SK-N-SH treated with all-trans-retinoic acid at 6 μM for 48 hours (cell line): ENCODE results near the gene SDHB.
A peak's percentile ranks its signal among the peaks of the same experiment; 100 is the strongest.

Experiments used
- ARNTL ChIP-seq: fragments of 450-650 bp; formaldehyde crosslinking; IDR thresholded peaks from 2 replicates; pipeline ENCODE4 v1.5.0; 2020; ENCODE audit warnings: low read depth, mild to moderate bottlenecking, moderate library complexity, borderline replicate concordance
- CSDC2 ChIP-seq: fragments of 250-450 bp; sonication (Bioruptor Pico); IDR thresholded peaks from 2 replicates; pipeline ENCODE4 v1.5.0; 2020; ENCODE audit warnings: mild to moderate bottlenecking, moderate library complexity
- OSR1 ChIP-seq: fragments of 250-450 bp; sonication (Bioruptor Pico); IDR thresholded peaks from 2 replicates; pipeline ENCODE4 v1.8.0; 2022; ENCODE audit warnings: moderate library complexity, mild to moderate bottlenecking, inconsistent platforms
- PPARA ChIP-seq: fragments of 250-450 bp; sonication (Bioruptor Pico); IDR thresholded peaks from 2 replicates; pipeline ENCODE4 v1.5.0; 2020; ENCODE audit warnings: mild to moderate bottlenecking, borderline replicate concordance
- RARB ChIP-seq: fragments of 250-450 bp; sonication (Bioruptor Pico); IDR thresholded peaks from 2 replicates; pipeline ENCODE4 v1.8.0; 2021; ENCODE audit warnings: mild to moderate bottlenecking, moderate library complexity
- SNAI2 ChIP-seq: fragments of 250-450 bp; sonication (Bioruptor Pico); IDR thresholded peaks from 2 replicates; pipeline ENCODE4 v1.5.0; 2020; ENCODE audit warnings: mild to moderate bottlenecking, moderate library complexity
- TCF4 ChIP-seq: fragments of 250-450 bp; sonication (Bioruptor Pico); IDR thresholded peaks from 2 replicates; pipeline ENCODE4 v1.8.0; 2021; ENCODE audit warnings: mild to moderate bottlenecking, moderate library complexity, borderline replicate concordance
- ZFP3 ChIP-seq: fragments of 250-450 bp; sonication (Bioruptor Pico); IDR thresholded peaks from 2 replicates; pipeline ENCODE4 v1.5.0; 2020; ENCODE audit warnings: mild to moderate bottlenecking, moderate library complexity
- ZFP30 ChIP-seq: fragments of 450-650 bp; formaldehyde crosslinking; IDR thresholded peaks from 2 replicates; pipeline ENCODE4 v1.5.0; 2022; ENCODE audit warnings: mild to moderate bottlenecking, moderate library complexity
- ZNF8 ChIP-seq: fragments of 450-650 bp; formaldehyde crosslinking; IDR thresholded peaks from 2 replicates; pipeline ENCODE4 v1.5.0; 2020; ENCODE audit warnings: mild to moderate bottlenecking, moderate library complexity
- TF ChIP-seq, protein P1 (sequence below): fragments of 250-450 bp; sonication (Bioruptor Pico); IDR thresholded peaks from 2 replicates; pipeline ENCODE4 v1.5.0; 2020; ENCODE audit warnings: mild to moderate bottlenecking, moderate library complexity
- TF ChIP-seq, protein P2 (sequence below): fragments of 250-450 bp; sonication (Bioruptor Pico); IDR thresholded peaks from 2 replicates; pipeline ENCODE4 v1.8.0; 2020; ENCODE audit warnings: mild to moderate bottlenecking, moderate library complexity, borderline replicate concordance
- TF ChIP-seq, protein P3 (sequence below): fragments of 250-450 bp; sonication (Bioruptor Pico); IDR thresholded peaks from 2 replicates; pipeline ENCODE4 v1.5.1; 2020; ENCODE audit warnings: low read depth, mild to moderate bottlenecking, moderate library complexity
- TF ChIP-seq, protein P4 (sequence below): fragments of 250-450 bp; sonication (Bioruptor Pico); IDR thresholded peaks from 2 replicates; pipeline ENCODE4 v1.8.0; 2021; ENCODE audit warnings: low read depth, mild to moderate bottlenecking, moderate library complexity, borderline replicate concordance

DNA sequence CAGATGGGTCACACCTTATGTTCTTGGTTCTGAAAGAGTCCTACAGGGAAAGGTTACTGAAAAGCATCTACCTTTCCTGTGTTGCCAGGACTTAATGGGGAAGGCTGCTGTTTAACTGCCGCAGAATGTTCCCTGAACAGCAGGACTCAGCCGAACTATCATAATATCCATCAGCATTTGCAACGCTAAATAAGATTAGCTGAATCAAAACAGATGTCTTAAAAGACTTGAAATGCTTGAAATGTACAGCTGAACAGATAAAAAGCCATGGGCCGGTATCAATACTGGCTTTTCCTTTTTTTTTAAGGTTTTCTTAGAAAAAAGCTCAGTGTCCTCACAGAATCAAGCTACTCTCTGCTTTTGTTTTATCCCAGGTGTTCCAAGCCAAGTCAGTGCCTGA, 22.4 kb downstream of the SDHB start:
- no peak for TF ChIP-seq ZFP3
- no peak for TF ChIP-seq OSR1 (CRISPR knock-in tag)
- TF ChIP-seq, protein P1, sequence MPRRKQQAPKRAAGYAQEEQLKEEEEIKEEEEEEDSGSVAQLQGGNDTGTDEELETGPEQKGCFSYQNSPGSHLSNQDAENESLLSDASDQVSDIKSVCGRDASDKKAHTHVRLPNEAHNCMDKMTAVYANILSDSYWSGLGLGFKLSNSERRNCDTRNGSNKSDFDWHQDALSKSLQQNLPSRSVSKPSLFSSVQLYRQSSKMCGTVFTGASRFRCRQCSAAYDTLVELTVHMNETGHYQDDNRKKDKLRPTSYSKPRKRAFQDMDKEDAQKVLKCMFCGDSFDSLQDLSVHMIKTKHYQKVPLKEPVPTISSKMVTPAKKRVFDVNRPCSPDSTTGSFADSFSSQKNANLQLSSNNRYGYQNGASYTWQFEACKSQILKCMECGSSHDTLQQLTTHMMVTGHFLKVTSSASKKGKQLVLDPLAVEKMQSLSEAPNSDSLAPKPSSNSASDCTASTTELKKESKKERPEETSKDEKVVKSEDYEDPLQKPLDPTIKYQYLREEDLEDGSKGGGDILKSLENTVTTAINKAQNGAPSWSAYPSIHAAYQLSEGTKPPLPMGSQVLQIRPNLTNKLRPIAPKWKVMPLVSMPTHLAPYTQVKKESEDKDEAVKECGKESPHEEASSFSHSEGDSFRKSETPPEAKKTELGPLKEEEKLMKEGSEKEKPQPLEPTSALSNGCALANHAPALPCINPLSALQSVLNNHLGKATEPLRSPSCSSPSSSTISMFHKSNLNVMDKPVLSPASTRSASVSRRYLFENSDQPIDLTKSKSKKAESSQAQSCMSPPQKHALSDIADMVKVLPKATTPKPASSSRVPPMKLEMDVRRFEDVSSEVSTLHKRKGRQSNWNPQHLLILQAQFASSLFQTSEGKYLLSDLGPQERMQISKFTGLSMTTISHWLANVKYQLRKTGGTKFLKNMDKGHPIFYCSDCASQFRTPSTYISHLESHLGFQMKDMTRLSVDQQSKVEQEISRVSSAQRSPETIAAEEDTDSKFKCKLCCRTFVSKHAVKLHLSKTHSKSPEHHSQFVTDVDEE, result peak; percentile 79; the same call in 1 of the 2 replicates
- TF ChIP-seq, protein P2, sequence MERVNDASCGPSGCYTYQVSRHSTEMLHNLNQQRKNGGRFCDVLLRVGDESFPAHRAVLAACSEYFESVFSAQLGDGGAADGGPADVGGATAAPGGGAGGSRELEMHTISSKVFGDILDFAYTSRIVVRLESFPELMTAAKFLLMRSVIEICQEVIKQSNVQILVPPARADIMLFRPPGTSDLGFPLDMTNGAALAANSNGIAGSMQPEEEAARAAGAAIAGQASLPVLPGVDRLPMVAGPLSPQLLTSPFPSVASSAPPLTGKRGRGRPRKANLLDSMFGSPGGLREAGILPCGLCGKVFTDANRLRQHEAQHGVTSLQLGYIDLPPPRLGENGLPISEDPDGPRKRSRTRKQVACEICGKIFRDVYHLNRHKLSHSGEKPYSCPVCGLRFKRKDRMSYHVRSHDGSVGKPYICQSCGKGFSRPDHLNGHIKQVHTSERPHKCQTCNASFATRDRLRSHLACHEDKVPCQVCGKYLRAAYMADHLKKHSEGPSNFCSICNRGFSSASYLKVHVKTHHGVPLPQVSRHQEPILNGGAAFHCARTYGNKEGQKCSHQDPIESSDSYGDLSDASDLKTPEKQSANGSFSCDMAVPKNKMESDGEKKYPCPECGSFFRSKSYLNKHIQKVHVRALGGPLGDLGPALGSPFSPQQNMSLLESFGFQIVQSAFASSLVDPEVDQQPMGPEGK (CRISPR knock-in tag), result no peak
- no peak for TF ChIP-seq CSDC2 (CRISPR knock-in tag)
- TF ChIP-seq SNAI2 (CRISPR knock-in tag), result no peak
- TF ChIP-seq ZFP30, result no peak
- no peak for TF ChIP-seq ARNTL (CRISPR knock-in tag)
- TF ChIP-seq, protein P3, sequence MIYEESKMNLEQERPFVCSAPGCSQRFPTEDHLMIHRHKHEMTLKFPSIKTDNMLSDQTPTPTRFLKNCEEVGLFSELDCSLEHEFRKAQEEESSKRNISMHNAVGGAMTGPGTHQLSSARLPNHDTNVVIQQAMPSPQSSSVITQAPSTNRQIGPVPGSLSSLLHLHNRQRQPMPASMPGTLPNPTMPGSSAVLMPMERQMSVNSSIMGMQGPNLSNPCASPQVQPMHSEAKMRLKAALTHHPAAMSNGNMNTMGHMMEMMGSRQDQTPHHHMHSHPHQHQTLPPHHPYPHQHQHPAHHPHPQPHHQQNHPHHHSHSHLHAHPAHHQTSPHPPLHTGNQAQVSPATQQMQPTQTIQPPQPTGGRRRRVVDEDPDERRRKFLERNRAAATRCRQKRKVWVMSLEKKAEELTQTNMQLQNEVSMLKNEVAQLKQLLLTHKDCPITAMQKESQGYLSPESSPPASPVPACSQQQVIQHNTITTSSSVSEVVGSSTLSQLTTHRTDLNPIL (CRISPR knock-in tag), result no peak
- TF ChIP-seq TCF4, result peak; percentile 96
- TF ChIP-seq, protein P4, sequence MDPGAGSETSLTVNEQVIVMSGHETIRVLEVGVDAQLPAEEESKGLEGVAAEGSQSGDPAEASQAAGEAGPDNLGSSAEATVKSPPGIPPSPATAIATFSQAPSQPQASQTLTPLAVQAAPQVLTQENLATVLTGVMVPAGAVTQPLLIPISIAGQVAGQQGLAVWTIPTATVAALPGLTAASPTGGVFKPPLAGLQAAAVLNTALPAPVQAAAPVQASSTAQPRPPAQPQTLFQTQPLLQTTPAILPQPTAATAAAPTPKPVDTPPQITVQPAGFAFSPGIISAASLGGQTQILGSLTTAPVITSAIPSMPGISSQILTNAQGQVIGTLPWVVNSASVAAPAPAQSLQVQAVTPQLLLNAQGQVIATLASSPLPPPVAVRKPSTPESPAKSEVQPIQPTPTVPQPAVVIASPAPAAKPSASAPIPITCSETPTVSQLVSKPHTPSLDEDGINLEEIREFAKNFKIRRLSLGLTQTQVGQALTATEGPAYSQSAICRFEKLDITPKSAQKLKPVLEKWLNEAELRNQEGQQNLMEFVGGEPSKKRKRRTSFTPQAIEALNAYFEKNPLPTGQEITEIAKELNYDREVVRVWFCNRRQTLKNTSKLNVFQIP (CRISPR knock-in tag), result no peak
- TF ChIP-seq ZNF8, result no peak
- TF ChIP-seq PPARA (CRISPR knock-in tag), result no peak
- no peak for TF ChIP-seq RARB
